Fibroblast of lung (primary cell): Measurements from ENCODE around the gene FLRT3. TPM values are rescaled to one million over a fixed set of nuclear protein-coding genes. Genes with fewer than 3 reads are reported as not detected.
A peak's percentile ranks its signal among the peaks of the same experiment; 100 is the strongest.

Experiments used
- DNase-seq, 2 donors: peaks; one replicate each; pipeline versions ENCODE4 v3.0.0 to v3.0.0-alpha.2; 2010; ENCODE audit warnings: low read depth in 2 of 2
- H2AFZ ChIP-seq: 2 replicates; pipeline ENCODE4 v1.5.1; 2012; ENCODE audit warnings: low read length, control low read depth, inconsistent platforms
- H3K27ac ChIP-seq: 2 replicates; pipeline ENCODE4 v1.5.1; 2011; ENCODE audit warnings: low read length, control low read depth; ENCODE audit not compliant: insufficient read depth
- H3K27me3 ChIP-seq: 2 replicates; pipeline ENCODE4 v1.5.1; 2011; ENCODE audit warnings: mild to moderate bottlenecking, low read length; ENCODE audit not compliant: control insufficient read depth, insufficient read depth
- H3K36me3 ChIP-seq: 2 replicates; pipeline ENCODE4 v1.5.1; 2011; ENCODE audit warnings: low read length; ENCODE audit not compliant: control insufficient read depth, insufficient read depth
- H3K4me1 ChIP-seq: 2 replicates; pipeline ENCODE4 v1.5.1; 2011; ENCODE audit warnings: low read length; ENCODE audit not compliant: control insufficient read depth, insufficient read depth; ENCODE audit errors: extremely low read depth
- H3K4me2 ChIP-seq: 2 replicates; pipeline ENCODE4 v1.5.1; 2011; ENCODE audit warnings: low read length, control low read depth; ENCODE audit not compliant: insufficient read depth; ENCODE audit errors: extremely low read depth
- H3K4me3 ChIP-seq, 4 experiments: fragments of 200-600 bp in 1 of 4; sonication (generic) in 1 of 4; replicated peaks in 1 of 4; 2 replicates each; pipeline ENCODE4 v1.5.1; 2011 to 2016; ENCODE audit warnings: low read length in 4 of 4, low read depth in 3 of 4, mild to moderate bottlenecking in 3 of 4, control low read depth in 2 of 4, inconsistent platforms in 1 of 4, mixed read lengths in 1 of 4; ENCODE audit not compliant: insufficient read depth in 1 of 4; ENCODE audit errors: control extremely low read depth in 1 of 4
- H3K79me2 ChIP-seq: 2 replicates; pipeline ENCODE4 v1.5.1; 2012; ENCODE audit warnings: mild to moderate bottlenecking, low read length, inconsistent platforms; ENCODE audit not compliant: control insufficient read depth, insufficient read depth
- H3K9ac ChIP-seq: 2 replicates; pipeline ENCODE4 v1.5.1; 2011; ENCODE audit warnings: mild to moderate bottlenecking, low read length, control low read depth; ENCODE audit not compliant: insufficient read depth
- H3K9me3 ChIP-seq: 2 replicates; pipeline ENCODE4 v1.5.1; 2012; ENCODE audit warnings: low read depth, low read length; ENCODE audit not compliant: control insufficient read depth, insufficient read depth
- H4K20me1 ChIP-seq: 2 replicates; pipeline ENCODE4 v1.5.1; 2011; ENCODE audit warnings: low read length; ENCODE audit not compliant: control insufficient read depth, insufficient read depth; ENCODE audit errors: extremely low read depth
- CTCF ChIP-seq, 2 donors: IDR thresholded peaks in 1 of 2; conservative IDR thresholded peaks in 1 of 2; 1 replicate in 1 of 2; 2 replicates in 1 of 2; pipeline ENCODE4 v1.5.1; 2011 to 2012; ENCODE audit warnings: low read length in 2 of 2, control low read depth in 1 of 2, inconsistent platforms in 1 of 2, low read depth in 1 of 2, mild to moderate bottlenecking in 1 of 2
- EZH2 ChIP-seq: IDR thresholded peaks from 2 replicates; pipeline ENCODE4 v1.5.1; 2012; ENCODE audit warnings: low read length, control low read depth, mild to moderate bottlenecking; ENCODE audit errors: missing control alignments
- polyA minus RNA-seq: library from RNA; depleted of rRNA, polyadenylated mRNA; stranded (reverse); fragments of >200 nt; gene quantifications from 2 replicates; pipeline ENCODE4 v1.2.3, GENCODE V29; 2011; ENCODE audit warnings: low replicate concordance
- polyA plus RNA-seq, 2 donors: library from polyadenylated mRNA; depleted of rRNA in 1 of 2; stranded (reverse) in 1 of 2; unstranded in 1 of 2; fragments of >200 nt; gene quantifications; 2 replicates each; pipeline ENCODE4 v1.2.1, GENCODE V29; 2011 to 2012; ENCODE audit warnings: missing spikeins in 1 of 2
- total RNA-seq: library from RNA; depleted of rRNA; stranded (reverse); fragments of >200 nt; gene quantifications from 2 replicates; pipeline ENCODE4 v1.2.1, GENCODE V29; 2014

Gene FLRT3
- 5.1 and 7.6 TPM in 2 replicates for total RNA-seq
- polyA plus RNA-seq, result 2.9 and 10.8 TPM in 2 replicates
- 1.7 and 5.5 TPM in 2 replicates for polyA plus RNA-seq (2012)
- polyA minus RNA-seq, result 0.96 and 4.7 TPM in 2 replicates

DNA sequence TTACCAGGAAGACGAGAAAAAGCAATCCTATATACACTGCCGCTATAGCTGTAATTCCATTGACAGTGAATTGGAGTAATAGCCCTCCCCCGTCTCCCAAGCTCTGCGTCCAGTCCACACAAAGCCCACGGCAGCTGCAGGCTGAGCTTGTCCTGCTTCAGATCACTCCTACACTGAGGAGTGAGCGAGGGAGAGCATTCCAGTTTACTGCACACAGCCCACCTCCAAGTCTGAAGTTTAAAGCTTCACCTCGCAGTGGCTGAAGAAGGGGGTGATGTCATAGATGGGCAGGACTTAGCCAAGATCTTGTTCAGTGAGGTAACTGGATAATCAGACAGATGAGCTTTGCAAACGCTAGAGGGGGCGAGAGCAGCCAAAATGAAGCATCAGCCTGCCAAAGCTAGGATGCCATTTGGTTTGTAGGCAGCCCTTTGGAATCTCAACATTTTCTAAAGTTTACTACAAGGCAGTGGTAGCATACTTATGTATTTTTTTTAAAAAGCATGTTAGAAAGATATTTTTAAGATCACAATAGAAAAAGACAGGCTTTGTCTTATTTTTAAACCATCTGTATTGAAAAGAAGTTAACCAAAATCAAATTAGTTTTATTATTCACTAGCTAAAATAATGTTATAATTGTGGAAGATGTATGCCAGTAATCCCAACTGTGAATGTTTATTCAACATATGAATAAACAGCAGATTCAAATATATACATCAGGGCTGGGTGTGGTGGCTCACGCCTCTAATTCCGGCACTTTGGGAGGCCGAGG is at the start of gene FLRT3:
Gene FLRT3 (minus strand): TSS at position 213 of the 772 bp plus-strand sequence. CDS start 10,106 bp downstream, outside the sequence.
- Histone ChIP-seq H3K79me2 (peaks cover 3% of the 10 kb centered on the region), H4K20me1 (no peaks in the 10 kb centered on the region), H2AFZ (peak within 1 kb of the TSS; percentile 63), H3K9me3 (no peaks in the 10 kb centered on the region), H3K27ac (peak within 1 kb of the TSS; percentile 53), H3K4me1 (no peaks in the 10 kb centered on the region), H3K27me3 (no peaks in the 10 kb centered on the region), H3K9ac (peak within 1 kb of the TSS; percentile 21), H3K4me3 (peak within 1 kb of the TSS; percentile 53 to 94 (median 64)), H3K36me3 (no peaks in the 10 kb centered on the region), H3K4me2 (peak within 1 kb of the TSS; percentile 91)
- TF ChIP-seq CTCF (conservative IDR thresholded peaks at IDR 0.05 in 1 of 2, IDR thresholded peaks at IDR 0.05 in 1 of 2; ENCODE audit: low read depth in 1 of 2, low read length in 2 of 2) (peak; percentile 86 to 89), EZH2 (no peak)
- peak; percentile 97 to 98 for DNase-seq

- Histone ChIP-seq H3K36me3 (no peaks in the 10 kb centered on the region), H3K4me2 (no peak overlapping the region), H3K27me3 (no peaks in the 10 kb centered on the region), H3K27ac (no peak overlapping the region), H4K20me1 (no peaks in the 10 kb centered on the region), H3K9me3 (no peaks in the 10 kb centered on the region), H3K4me1 (no peaks in the 10 kb centered on the region), H2AFZ (no peak overlapping the region), H3K9ac (no peak overlapping the region), H3K4me3 (no peak overlapping the region), H3K79me2 (no peaks in the 10 kb centered on the region)
- no peak for DNase-seq
- TF ChIP-seq EZH2, result no peak
- TF ChIP-seq CTCF (conservative IDR thresholded peaks at IDR 0.05 in 1 of 2, IDR thresholded peaks at IDR 0.05 in 1 of 2; ENCODE audit: low read depth in 1 of 2, low read length in 2 of 2), result no peak
Observed at GRCh38 chr20:14386726-14387125, 49.3 kb upstream of the FLRT3 start.

DNA sequence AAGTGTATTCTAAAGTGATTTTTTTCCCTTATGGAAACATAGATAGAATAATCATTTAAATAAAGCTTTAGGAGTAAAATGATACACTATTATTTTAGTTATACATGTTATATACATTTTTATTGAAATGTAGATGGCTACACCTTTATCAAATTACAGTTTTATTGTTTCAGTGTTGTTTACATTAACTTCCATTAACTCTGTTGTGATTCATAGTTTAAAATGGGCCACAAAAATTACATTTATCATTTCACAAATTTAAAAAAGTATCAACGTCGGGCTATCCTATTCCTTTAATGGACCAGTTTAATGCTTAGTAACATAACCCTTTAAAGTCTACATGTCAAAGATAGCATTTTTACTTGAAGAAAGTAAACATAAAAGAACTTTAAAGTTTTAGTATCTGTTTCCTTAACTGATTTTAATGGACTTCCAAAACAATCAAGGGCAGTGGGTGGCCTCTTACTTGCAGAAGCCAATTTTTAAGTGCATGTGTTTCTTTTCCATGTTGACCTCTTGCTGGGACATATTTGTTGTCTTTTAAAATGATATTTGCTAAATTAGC is 47.8 kb upstream of the FLRT3 start:
- Histone ChIP-seq H3K79me2 (no peaks in the 10 kb centered on the region), H2AFZ (no peak overlapping the region), H3K27ac (no peak overlapping the region), H3K27me3 (no peaks in the 10 kb centered on the region), H3K9ac (no peak overlapping the region), H3K4me1 (no peaks in the 10 kb centered on the region), H3K4me2 (no peak overlapping the region), H3K4me3 (no peak overlapping the region), H4K20me1 (no peaks in the 10 kb centered on the region), H3K36me3 (no peaks in the 10 kb centered on the region), H3K9me3 (no peaks in the 10 kb centered on the region)
- no peak for DNase-seq
- no peak for TF ChIP-seq EZH2
- TF ChIP-seq CTCF (conservative IDR thresholded peaks at IDR 0.05 in 1 of 2, IDR thresholded peaks at IDR 0.05 in 1 of 2; ENCODE audit: low read depth in 1 of 2, low read length in 2 of 2), result no peak
